Endothelial cell of umbilical vein (primary cell): ENCODE measurements around the gene TBCD. TPM values are rescaled to one million over a fixed set of nuclear protein-coding genes. Genes with fewer than 3 reads are reported as not detected.

ENCODE experiments used
- BruUV-seq: library from RNA; stranded (reverse); fragments of 400-500 nt; replicated peaks from 2 replicates; lab custom pipeline; 2021; lab: Mats Ljungman, UMichigan
- CTCF ChIA-PET: fragments of 300-600, 350-600 bp; sonication (Branson Sonifier 250); formaldehyde crosslinking; loops from one replicate; lab custom pipeline; 2021; ENCODE audit warnings: antibody characterized with exemption, inconsistent platforms; lab: Charles Lee
- POLR2A ChIA-PET: fragments of 300-600, 350-600 bp; sonication (Branson Sonifier 250); formaldehyde crosslinking; loops from one replicate; lab custom pipeline; 2021; ENCODE audit warnings: antibody characterized with exemption, inconsistent platforms; lab: Charles Lee
- DNase-seq: peaks from one replicate; pipeline ENCODE4 v3.0.0-alpha.2; 2011; ENCODE audit warnings: low read depth, low spot score
- FAIRE-seq: peaks from 2 replicates; lab custom pipeline; 2011; peaks lifted over from hg19 to GRCh38; lab: Jason Lieb, UNC
- H2AFZ ChIP-seq: 2 replicates; pipeline ENCODE4 v1.6.0; 2012; ENCODE audit warnings: low read depth, low read length, control low read depth, inconsistent platforms
- H3K27ac ChIP-seq: 2 replicates; pipeline ENCODE4 v1.5.1; 2011; ENCODE audit warnings: low read depth, mild to moderate bottlenecking, control low read depth, low read length, moderate library complexity; ENCODE audit not compliant: insufficient read depth
- H3K27me3 ChIP-seq, 2 experiments: 2 replicates each; pipeline versions ENCODE4 v1.6.0 to v1.6.1; 2011; ENCODE audit warnings: low read length in 2 of 2, mixed read lengths in 1 of 2; ENCODE audit not compliant: control insufficient read depth in 2 of 2, insufficient read depth in 2 of 2
- H3K36me3 ChIP-seq, 2 experiments: 2 replicates in 1 of 2; 3 replicates in 1 of 2; pipeline ENCODE4 v1.5.1; 2011; ENCODE audit warnings: low read length in 2 of 2, mild to moderate bottlenecking in 1 of 2, moderate library complexity in 1 of 2; ENCODE audit not compliant: control insufficient read depth in 2 of 2, insufficient read depth in 2 of 2; ENCODE audit errors: extremely low read depth in 1 of 2
- H3K4me1 ChIP-seq: 3 replicates; pipeline ENCODE4 v1.5.1; 2011; ENCODE audit warnings: mild to moderate bottlenecking, low read length; ENCODE audit not compliant: control insufficient read depth, insufficient read depth; ENCODE audit errors: extremely low read depth
- H3K4me2 ChIP-seq: 2 replicates; pipeline ENCODE4 v1.6.1; 2011; ENCODE audit warnings: low read length, control low read depth, mixed read lengths; ENCODE audit not compliant: insufficient read depth
- H3K4me3 ChIP-seq, 3 experiments: fragments of 200-600 bp in 1 of 3; sonication (generic), shearing (Covaris generic) in 1 of 3; replicated peaks in 1 of 3; 2 replicates each; pipeline ENCODE4 v1.5.1; 2011 to 2016; ENCODE audit warnings: control low read depth in 3 of 3, low read length in 3 of 3, mild to moderate bottlenecking in 2 of 3, inconsistent platforms in 1 of 3, low read depth in 1 of 3, moderate library complexity in 1 of 3; ENCODE audit not compliant: insufficient read depth in 1 of 3
- H3K79me2 ChIP-seq: 2 replicates; pipeline ENCODE4 v1.6.0; 2012; ENCODE audit warnings: low read length, inconsistent platforms; ENCODE audit not compliant: control insufficient read depth, insufficient read depth
- H3K9ac ChIP-seq: replicated peaks from 2 replicates; pipeline ENCODE3; 2011; ENCODE audit warnings: low read length, control low read depth; ENCODE audit not compliant: insufficient read depth; ENCODE audit errors: extremely low read depth
- H3K9me1 ChIP-seq: replicated peaks from 3 replicates; pipeline ENCODE4 v1.6.0; 2011; ENCODE audit warnings: mild to moderate bottlenecking, low read length; ENCODE audit not compliant: control insufficient read depth, insufficient read depth; ENCODE audit errors: extremely low read depth
- H3K9me3 ChIP-seq: replicated peaks from 2 replicates; pipeline ENCODE4 v1.5.1; 2012; ENCODE audit warnings: low read length, inconsistent platforms; ENCODE audit not compliant: control insufficient read depth, insufficient read depth
- H4K20me1 ChIP-seq: replicated peaks from 2 replicates; pipeline ENCODE3; 2011; ENCODE audit warnings: mild to moderate bottlenecking, low read length; ENCODE audit not compliant: control insufficient read depth, insufficient read depth; ENCODE audit errors: extremely low read depth
- CTCF ChIP-seq, 2 donors: IDR thresholded peaks; 1 replicate in 1 of 2; 2 replicates in 1 of 2; pipeline ENCODE4 v1.5.1; 2011; ENCODE audit warnings: low read length in 2 of 2, mild to moderate bottlenecking in 2 of 2, moderate library complexity in 2 of 2, control low read depth in 1 of 2, inconsistent platforms in 1 of 2, low read depth in 1 of 2; ENCODE audit not compliant: insufficient read depth in 1 of 2; ENCODE audit errors: extremely low read depth in 1 of 2
- EZH2 ChIP-seq: IDR thresholded peaks from 2 replicates; pipeline ENCODE4 v1.6.1; 2012; ENCODE audit warnings: borderline replicate concordance, low read depth, mild to moderate bottlenecking, moderate library complexity, low read length, inconsistent platforms; ENCODE audit not compliant: severe bottlenecking
- FOS ChIP-seq: IDR thresholded peaks from 2 replicates; pipeline ENCODE4 v1.6.1; 2011; ENCODE audit warnings: mild to moderate bottlenecking, low read length, moderate library complexity, borderline replicate concordance; ENCODE audit not compliant: insufficient read depth
- GATA2 ChIP-seq: IDR thresholded peaks from 2 replicates; pipeline ENCODE4 v1.7.0; 2011; ENCODE audit warnings: low read depth, mild to moderate bottlenecking, moderate library complexity, mixed read lengths, low read length; ENCODE audit not compliant: insufficient read length, insufficient read depth
- JUN ChIP-seq: IDR thresholded peaks from 2 replicates; pipeline ENCODE4 v1.6.1; 2011; ENCODE audit warnings: borderline replicate concordance, low read depth; ENCODE audit not compliant: insufficient read length, insufficient read depth
- dilution Hi-C: fragments of 300-500 bp; cut with MboI; formaldehyde crosslinking; loops from one replicate; pipeline ENCODE4 v1.15.0; 2019; ENCODE audit warnings: low sequenced_read_pairs; ENCODE audit not compliant: extremely low pct_ligation_motif_present
- intact Hi-C: fragments of 100-400 bp; cut with micrococcal nuclease; formaldehyde crosslinking; loops from one replicate; pipeline ENCODE4 v1.10.0; 2022
- polyA plus RNA-seq, 4 experiments: library from polyadenylated mRNA; depleted of rRNA in 3 of 4; stranded (reverse) in 3 of 4; unstranded in 1 of 4; fragments of >200 nt; gene quantifications; 2 replicates each; pipeline versions ENCODE4 v1.2.1 to v1.2.3, GENCODE V29; 2011 to 2012; ENCODE audit warnings: missing spikeins in 1 of 4
- total RNA-seq: library from RNA; stranded (reverse); gene quantifications from 2 replicates; pipeline ENCODE4 v1.2.3, GENCODE V29; 2021

TBCD gene
- total and polyA plus RNA-seq, 2 donors (not counting 3 experiments of a cell fraction or from before 2014, with no cell fraction given): 121 to 145 TPM

DNA sequence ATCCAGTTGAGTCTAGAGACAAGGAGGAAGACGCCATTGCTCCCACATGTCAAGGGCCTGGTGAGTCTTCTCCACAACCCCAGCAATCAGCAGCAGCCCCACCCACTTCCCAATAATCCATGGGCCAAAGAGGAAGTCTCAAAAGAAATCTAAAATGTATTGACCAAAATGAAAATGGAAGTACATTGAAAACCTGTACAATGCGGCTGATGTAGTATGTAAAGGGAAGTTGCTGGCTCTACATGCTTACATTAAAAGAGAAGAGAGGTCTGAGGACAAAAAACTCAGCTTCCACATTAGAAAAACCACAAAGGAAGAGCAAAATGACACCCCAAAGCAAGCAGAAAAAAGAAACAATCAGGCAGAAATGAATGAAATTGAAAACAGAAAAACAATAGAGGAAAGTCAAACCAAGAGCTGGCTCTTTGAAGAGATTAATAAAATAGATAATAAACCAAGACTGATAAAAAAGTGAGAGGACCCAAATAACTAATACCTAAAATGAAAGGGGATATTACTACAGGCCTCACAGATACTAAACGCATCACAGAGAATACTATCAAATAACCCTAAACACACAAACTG is 227.0 kb downstream of the TBCD start:
- no peaks in the 10 kb centered on the region for H3K36me3 ChIP-seq
- H3K79me2 ChIP-seq: no peaks in the 10 kb centered on the region
- no peak for FAIRE-seq
- H3K4me3 ChIP-seq: no peak overlapping the region
- no peak overlapping the region for H3K9ac ChIP-seq
- H3K4me2 ChIP-seq: no peak overlapping the region
- BruUV-seq: no TSS peak
- H3K9me1 ChIP-seq: no peaks in the 10 kb centered on the region
- no peaks in the 10 kb centered on the region for H3K27me3 ChIP-seq
- ChIA-PET CTCF (interaction anchor here (0.9 kb wide), 1 partner anchor 46 kb away, joined by 3 read pairs; no protein-coding TSS in a partner anchor), POLR2A (no interaction called here)
- H3K4me1 ChIP-seq: no peaks in the 10 kb centered on the region
- DNase-seq: no peak
- no peak for TF ChIP-seq GATA2
- TF ChIP-seq EZH2: no peak
- TF ChIP-seq FOS: no peak
- TF ChIP-seq JUN: no peak
- TF ChIP-seq CTCF (IDR thresholded peaks at IDR 0.05; ENCODE audit: extremely low read depth in 1 of 2, insufficient read depth in 1 of 2, low read depth in 1 of 2, low read length in 2 of 2): no peak
- intact Hi-C loops (no loop called here), dilution Hi-C loops (no loop called here)
- H3K9me3 ChIP-seq: no peaks in the 10 kb centered on the region
- no peak overlapping the region for H2AFZ ChIP-seq
- H3K27ac ChIP-seq: no peak overlapping the region
- H4K20me1 ChIP-seq: no peaks in the 10 kb centered on the region
